Measurements from ENCODE around the gene SHISA7. TPM values are rescaled to one million over a fixed set of nuclear protein-coding genes. Genes with fewer than 3 reads are reported as not detected.
A peak's percentile ranks its signal among the peaks of the same experiment; 100 is the strongest.

SHISA7 gene
- total RNA-seq, result not detected

DNA sequence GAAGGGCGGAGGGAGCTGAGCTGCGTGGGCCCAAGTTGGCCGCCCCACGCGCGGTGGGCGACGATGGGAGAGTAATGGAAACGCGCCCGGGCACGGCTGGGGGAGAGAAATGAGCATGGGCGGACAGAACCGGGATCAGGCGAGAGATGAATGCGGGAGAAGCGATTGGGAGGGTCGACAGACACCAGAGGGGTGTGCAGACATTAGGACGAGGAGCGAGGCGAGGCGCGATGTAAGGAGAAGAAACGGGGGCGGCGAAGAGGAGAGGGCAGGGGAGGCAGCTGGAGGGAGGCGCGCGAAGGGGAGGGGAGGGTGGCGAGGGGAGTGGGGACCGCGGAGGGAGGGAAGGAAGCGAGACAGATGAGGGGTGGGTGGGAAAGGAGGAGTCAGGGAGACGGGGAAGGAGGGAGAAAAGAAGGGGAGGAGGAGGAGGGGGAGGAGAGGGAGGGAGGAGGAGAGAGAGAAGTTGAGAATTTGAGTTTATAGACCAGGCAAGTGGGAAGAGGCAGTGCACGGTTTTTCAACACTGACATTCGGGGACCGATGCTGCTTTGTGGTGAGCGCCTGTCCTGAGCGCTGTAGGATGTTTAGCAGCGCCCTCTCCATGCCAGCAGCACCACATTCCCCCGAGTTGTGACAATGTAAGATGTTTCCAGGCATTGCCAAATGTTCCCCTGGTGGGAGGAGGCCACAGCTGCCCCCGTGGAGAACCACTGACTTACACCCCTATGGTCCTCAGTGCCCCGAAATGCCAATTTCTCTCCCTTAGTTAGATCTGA is at the start of gene SHISA7:
SHISA7 (minus strand) TSS at position 256 of the 779 bp plus-strand sequence. CDS start 437 bp downstream, outside the sequence.
- H3K4me3 ChIP-seq (ENCODE audit: low read length in 3 of 3), result no peak within 1 kb of the TSS
- H3K27ac ChIP-seq (ENCODE audit: low read depth, low read length), result no peak within 1 kb of the TSS
- H3K9me3 ChIP-seq (ENCODE audit: control insufficient read depth in 3 of 3, low read length in 3 of 3), result no peaks in the 10 kb centered on the region
- peaks cover 3 to 11% (median 5%) of the 10 kb centered on the region in 3 donors for H3K4me1 ChIP-seq (ENCODE audit: control insufficient read depth in 3 of 3, insufficient read depth in 3 of 3, low read length in 3 of 3)
- H3K36me3 ChIP-seq (ENCODE audit: control insufficient read depth in 3 of 3, insufficient read depth in 3 of 3, low read length in 3 of 3), result no peaks in the 10 kb centered on the region
- peaks cover 82 to 84% (median 83%) of the 10 kb centered on the region in 3 donors for H3K27me3 ChIP-seq (ENCODE audit: control insufficient read depth in 3 of 3, insufficient read depth in 3 of 3, low read length in 3 of 3)
- no peak within 1 kb of the TSS for H3K9ac ChIP-seq (ENCODE audit: low read depth in 1 of 3, low read length in 3 of 3)

GRCh38 chr19:55492362-55492944 is 49.4 kb upstream of the SHISA7 start:
- no peak overlapping the region for H3K4me3 ChIP-seq (ENCODE audit: low read length in 3 of 3)
- H3K4me1 ChIP-seq (ENCODE audit: control insufficient read depth in 3 of 3, insufficient read depth in 3 of 3, low read length in 3 of 3), result peaks cover 9 to 17% (median 17%) of the 10 kb centered on the region in 3 donors
- no peaks in the 10 kb centered on the region for H3K36me3 ChIP-seq (ENCODE audit: control insufficient read depth in 3 of 3, insufficient read depth in 3 of 3, low read length in 3 of 3)
- no peak overlapping the region for H3K27ac ChIP-seq (ENCODE audit: low read depth, low read length)
- no peak overlapping the region for H3K9ac ChIP-seq (ENCODE audit: low read depth in 1 of 3, low read length in 3 of 3)
- peaks cover 9 to 35% (median 24%) of the 10 kb centered on the region in 3 donors for H3K27me3 ChIP-seq (ENCODE audit: control insufficient read depth in 3 of 3, insufficient read depth in 3 of 3, low read length in 3 of 3)
- H3K9me3 ChIP-seq (ENCODE audit: control insufficient read depth in 3 of 3, low read length in 3 of 3), result no peaks in the 10 kb centered on the region

DNA sequence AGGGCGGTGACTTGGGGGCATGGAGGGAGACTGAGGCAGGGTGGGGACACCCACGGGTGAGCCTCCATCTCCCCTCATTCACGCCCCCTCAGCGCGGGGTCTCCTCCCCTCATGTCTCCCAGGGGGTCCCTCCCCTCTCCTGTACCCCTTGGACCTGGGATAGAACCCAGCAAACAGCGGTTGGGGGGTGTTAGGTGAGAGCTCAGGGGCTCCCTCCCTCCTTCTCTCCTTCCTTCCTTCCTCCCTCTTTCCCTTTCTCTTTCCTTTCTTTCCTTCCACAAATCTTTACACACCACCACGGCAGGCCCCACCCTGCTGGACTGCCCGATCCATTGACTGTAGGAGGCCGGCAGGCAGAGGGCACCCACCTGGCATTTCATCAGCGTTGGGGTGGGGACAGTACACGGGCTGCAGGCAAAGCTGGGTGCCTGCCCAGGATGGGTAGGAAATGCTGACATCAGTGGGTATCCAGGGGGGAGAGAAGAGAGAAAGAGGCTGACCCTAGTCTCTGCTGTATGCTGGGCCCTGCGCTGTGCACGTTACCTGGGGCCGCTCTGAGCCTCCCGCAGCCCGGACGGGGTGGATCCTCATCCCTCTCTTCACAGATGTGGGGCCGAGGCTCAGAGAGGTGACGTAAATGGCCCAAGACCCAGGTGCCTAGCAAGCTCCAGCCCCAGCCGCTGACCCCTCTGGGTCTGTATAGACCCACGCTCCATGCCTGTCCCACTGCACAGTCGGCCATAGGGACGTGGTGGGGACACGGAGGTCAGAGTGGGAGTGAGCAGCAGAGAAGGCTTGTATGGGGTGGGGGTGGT is 48.7 kb upstream of the SHISA7 start:
- no peaks in the 10 kb centered on the region for H3K9me3 ChIP-seq (ENCODE audit: control insufficient read depth in 3 of 3, low read length in 3 of 3)
- no peak overlapping the region for H3K9ac ChIP-seq (ENCODE audit: low read depth in 1 of 3, low read length in 3 of 3)
- H3K4me1 ChIP-seq (ENCODE audit: control insufficient read depth in 3 of 3, insufficient read depth in 3 of 3, low read length in 3 of 3), result peaks cover 13 to 24% (median 23%) of the 10 kb centered on the region in 3 donors
- H3K4me3 ChIP-seq (ENCODE audit: low read length in 3 of 3), result no peak overlapping the region
- H3K36me3 ChIP-seq (ENCODE audit: control insufficient read depth in 3 of 3, insufficient read depth in 3 of 3, low read length in 3 of 3), result no peaks in the 10 kb centered on the region
- peaks cover 9 to 39% (median 24%) of the 10 kb centered on the region in 3 donors for H3K27me3 ChIP-seq (ENCODE audit: control insufficient read depth in 3 of 3, insufficient read depth in 3 of 3, low read length in 3 of 3)
- H3K27ac ChIP-seq (ENCODE audit: low read depth, low read length), result no peak overlapping the region

DNA sequence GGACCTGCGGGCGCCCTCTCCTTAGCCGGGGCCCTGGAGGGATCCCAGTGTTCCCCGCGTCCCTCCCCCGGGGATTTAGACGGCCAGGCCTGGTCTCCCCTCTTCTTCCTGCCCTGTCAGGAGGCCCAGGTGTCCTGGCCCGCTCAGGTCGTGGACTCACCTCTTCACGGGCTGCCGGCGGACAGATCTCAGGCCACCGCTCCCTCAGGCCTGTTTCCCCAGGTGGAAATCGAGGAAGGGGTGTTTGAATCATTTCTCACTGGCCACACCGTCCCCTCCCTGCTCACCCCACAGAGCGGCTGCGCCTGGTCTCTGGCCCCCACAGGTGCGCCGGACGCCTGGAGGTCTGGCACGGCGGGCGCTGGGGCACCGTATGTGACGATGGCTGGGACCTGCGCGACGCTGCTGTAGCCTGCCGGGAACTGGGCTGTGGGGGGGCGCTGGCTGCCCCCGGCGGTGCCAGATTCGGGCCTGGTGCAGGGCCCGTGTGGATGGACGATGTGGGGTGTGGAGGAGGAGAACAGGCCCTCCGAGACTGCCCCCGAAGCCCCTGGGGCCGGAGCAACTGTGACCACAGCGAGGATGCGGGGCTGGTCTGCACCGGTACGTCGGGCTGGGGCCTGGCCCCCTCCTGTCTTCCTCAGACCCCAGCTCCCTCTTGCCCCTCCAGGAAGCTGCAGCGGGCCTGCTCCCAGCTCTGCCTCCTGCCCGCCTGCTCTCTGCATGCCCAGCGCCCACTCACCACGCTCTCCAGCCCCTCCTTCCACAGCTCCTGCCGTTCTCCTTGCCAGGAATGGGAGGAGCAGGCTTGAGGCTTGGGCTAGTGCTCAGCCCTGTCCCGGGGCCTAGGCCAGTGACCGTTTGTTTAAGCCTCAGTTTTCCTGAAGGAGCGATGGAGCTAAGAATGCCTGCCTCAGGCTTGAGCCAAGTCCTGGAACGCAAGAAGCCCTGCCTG is 47.7 kb upstream of the SHISA7 start:
- peaks cover 18 to 33% (median 33%) of the 10 kb centered on the region in 3 donors for H3K4me1 ChIP-seq (ENCODE audit: control insufficient read depth in 3 of 3, insufficient read depth in 3 of 3, low read length in 3 of 3)
- H3K9me3 ChIP-seq (ENCODE audit: control insufficient read depth in 3 of 3, low read length in 3 of 3), result no peaks in the 10 kb centered on the region
- no peak overlapping the region for H3K4me3 ChIP-seq (ENCODE audit: low read length in 3 of 3)
- no peaks in the 10 kb centered on the region for H3K36me3 ChIP-seq (ENCODE audit: control insufficient read depth in 3 of 3, insufficient read depth in 3 of 3, low read length in 3 of 3)
- peaks cover 9 to 45% (median 30%) of the 10 kb centered on the region in 3 donors for H3K27me3 ChIP-seq (ENCODE audit: control insufficient read depth in 3 of 3, insufficient read depth in 3 of 3, low read length in 3 of 3)
- H3K27ac ChIP-seq (ENCODE audit: low read depth, low read length), result no peak overlapping the region
- H3K9ac ChIP-seq (ENCODE audit: low read depth in 1 of 3, low read length in 3 of 3), result no peak overlapping the region

- H3K9ac ChIP-seq (ENCODE audit: low read depth in 1 of 3, low read length in 3 of 3), result peak overlapping the region in 1 of 3 donors; percentile 45
- H3K27ac ChIP-seq (ENCODE audit: low read depth, low read length), result no peak overlapping the region
- H3K36me3 ChIP-seq (ENCODE audit: control insufficient read depth in 3 of 3, insufficient read depth in 3 of 3, low read length in 3 of 3), result no peaks in the 10 kb centered on the region
- H3K27me3 ChIP-seq (ENCODE audit: control insufficient read depth in 3 of 3, insufficient read depth in 3 of 3, low read length in 3 of 3), result peaks cover 9 to 51% (median 31%) of the 10 kb centered on the region in 3 donors
- no peaks in the 10 kb centered on the region for H3K9me3 ChIP-seq (ENCODE audit: control insufficient read depth in 3 of 3, low read length in 3 of 3)
- peaks cover 24 to 40% (median 40%) of the 10 kb centered on the region in 3 donors for H3K4me1 ChIP-seq (ENCODE audit: control insufficient read depth in 3 of 3, insufficient read depth in 3 of 3, low read length in 3 of 3)
- no peak overlapping the region for H3K4me3 ChIP-seq (ENCODE audit: low read length in 3 of 3)
Measured at GRCh38 chr19:55489711-55490477, 46.8 kb upstream of the SHISA7 start.

GRCh38 chr19:55488986-55489710 is 46.0 kb upstream of the SHISA7 start:
- Histone ChIP-seq H3K27me3 (ENCODE audit: control insufficient read depth in 3 of 3, insufficient read depth in 3 of 3, low read length in 3 of 3) (peaks cover 8 to 50% (median 26%) of the 10 kb centered on the region in 3 donors), H3K9ac (ENCODE audit: low read depth in 1 of 3, low read length in 3 of 3) (peak overlapping the region in 1 of 3 donors; percentile 45), H3K4me1 (ENCODE audit: control insufficient read depth in 3 of 3, insufficient read depth in 3 of 3, low read length in 3 of 3) (peaks cover 30 to 43% (median 41%) of the 10 kb centered on the region in 3 donors), H3K9me3 (ENCODE audit: control insufficient read depth in 3 of 3, low read length in 3 of 3) (no peaks in the 10 kb centered on the region), H3K27ac (ENCODE audit: low read depth, low read length) (peak overlapping the region; percentile 54), H3K4me3 (ENCODE audit: low read length in 3 of 3) (no peak overlapping the region), H3K36me3 (ENCODE audit: control insufficient read depth in 3 of 3, insufficient read depth in 3 of 3, low read length in 3 of 3) (no peaks in the 10 kb centered on the region)

GRCh38 chr19:55487924-55488687 is 45.0 kb upstream of the SHISA7 start, which contains the start of gene SSC5D:
TSS of gene SSC5D (plus strand) at chr19:55488436. CDS start at chr19:55488590, 154 bp downstream.
- H3K4me1 ChIP-seq (ENCODE audit: control insufficient read depth in 3 of 3, insufficient read depth in 3 of 3, low read length in 3 of 3), result peaks cover 28 to 44% (median 41%) of the 10 kb centered on the region in 3 donors
- H3K9me3 ChIP-seq (ENCODE audit: control insufficient read depth in 3 of 3, low read length in 3 of 3), result no peaks in the 10 kb centered on the region
- H3K9ac ChIP-seq (ENCODE audit: low read depth in 1 of 3, low read length in 3 of 3), result peak within 1 kb of the TSS; percentile 51 to 60 (median 56)
- H3K27ac ChIP-seq (ENCODE audit: low read depth, low read length), result peak within 1 kb of the TSS; percentile 88
- peaks cover 7 to 41% (median 26%) of the 10 kb centered on the region in 3 donors for H3K27me3 ChIP-seq (ENCODE audit: control insufficient read depth in 3 of 3, insufficient read depth in 3 of 3, low read length in 3 of 3)
- H3K36me3 ChIP-seq (ENCODE audit: control insufficient read depth in 3 of 3, insufficient read depth in 3 of 3, low read length in 3 of 3), result peaks cover 0 to 4% (median 0%) of the 10 kb centered on the region in 3 donors
- H3K4me3 ChIP-seq (ENCODE audit: low read length in 3 of 3), result peak within 1 kb of the TSS in 2 of 3 donors; percentile 22 to 38
